HG02623 (cell line): Measurements from ENCODE around the gene ABLIM1.
A peak's percentile ranks its signal among the peaks of the same experiment; 100 is the strongest.

Experiments
- ATAC-seq: cut with Tn5 transposase; IDR thresholded peaks from one replicate; pipeline ENCODE4 v1.9.1; 2021; ENCODE audit warnings: moderate library complexity; ENCODE audit not compliant: unreplicated experiment

Gene ABLIM1

DNA sequence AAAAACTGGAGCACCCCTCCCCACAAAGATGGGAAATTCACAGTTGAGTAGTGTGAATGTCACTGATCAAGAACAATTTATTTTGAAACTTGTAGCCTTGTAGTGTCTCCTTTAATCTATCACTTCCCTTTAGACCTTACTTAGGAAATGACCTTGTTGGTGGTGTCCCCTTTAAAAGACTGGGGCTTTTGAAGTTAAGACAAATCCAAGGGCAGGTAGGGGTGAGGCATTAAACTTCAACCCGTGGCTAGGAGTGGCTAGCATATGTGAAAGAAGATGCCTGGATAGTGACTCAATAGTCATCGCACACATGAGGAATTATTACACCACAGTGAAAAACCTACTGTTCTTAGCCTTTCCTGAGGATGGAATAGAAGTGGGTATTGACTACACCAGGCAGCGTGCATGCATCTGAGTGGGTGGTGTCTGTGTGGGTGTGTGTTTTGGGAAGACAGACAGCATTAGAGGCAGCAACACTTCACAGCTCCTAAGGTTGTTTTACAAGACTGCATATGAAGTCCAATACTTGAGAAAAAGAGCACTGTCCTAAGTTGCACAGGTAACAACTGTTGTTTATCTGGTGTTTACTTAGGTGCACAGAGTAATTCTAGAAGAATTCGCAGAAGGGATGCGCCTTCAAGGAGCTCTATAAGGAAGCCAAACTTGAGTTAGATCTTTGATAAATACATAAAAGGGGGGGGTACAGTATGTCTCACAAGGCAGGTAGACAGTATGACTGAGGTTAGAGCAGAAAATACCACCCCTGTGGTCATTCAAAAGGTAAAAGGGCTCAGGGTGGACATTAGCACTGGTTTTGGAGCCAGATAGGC lies 32.9 kb downstream of the ABLIM1 start:
- ATAC-seq, result no peak

GRCh38 chr10:114624422-114624821 lies 33.7 kb downstream of the ABLIM1 start:
- ATAC-seq, result no peak

DNA sequence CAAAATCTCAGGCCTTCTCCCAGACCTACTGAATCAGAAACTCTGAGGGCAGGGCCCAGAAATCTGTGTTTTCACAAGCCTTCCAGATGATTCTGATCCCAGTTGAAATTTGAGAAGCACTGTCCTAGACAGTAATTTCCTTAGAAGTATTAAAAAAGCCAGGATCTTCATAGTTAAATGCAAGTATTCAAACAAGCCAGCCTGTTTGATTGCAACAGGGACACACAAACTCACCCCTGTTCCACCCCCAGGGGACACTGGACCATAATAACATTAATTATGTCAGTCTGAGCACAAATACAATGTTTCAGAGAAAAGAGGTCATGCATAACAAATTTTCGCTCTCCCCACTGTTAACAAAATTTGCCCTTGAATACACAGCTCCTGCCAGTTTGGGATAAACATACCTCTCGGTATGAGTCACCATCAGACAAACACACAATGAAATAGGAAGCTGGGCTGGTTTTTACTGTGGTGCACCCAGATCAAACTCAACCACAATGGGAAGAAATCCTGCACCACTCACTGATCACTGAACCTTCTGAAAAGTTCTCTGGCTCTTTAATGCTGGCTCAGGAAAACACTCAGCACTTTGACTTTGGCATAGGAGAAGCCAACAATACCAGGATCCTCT lies 34.3 kb downstream of the ABLIM1 start:
- no peak for ATAC-seq

GRCh38 chr10:114623155-114623554 lies 34.9 kb downstream of the ABLIM1 start:
- ATAC-seq, result no peak

DNA sequence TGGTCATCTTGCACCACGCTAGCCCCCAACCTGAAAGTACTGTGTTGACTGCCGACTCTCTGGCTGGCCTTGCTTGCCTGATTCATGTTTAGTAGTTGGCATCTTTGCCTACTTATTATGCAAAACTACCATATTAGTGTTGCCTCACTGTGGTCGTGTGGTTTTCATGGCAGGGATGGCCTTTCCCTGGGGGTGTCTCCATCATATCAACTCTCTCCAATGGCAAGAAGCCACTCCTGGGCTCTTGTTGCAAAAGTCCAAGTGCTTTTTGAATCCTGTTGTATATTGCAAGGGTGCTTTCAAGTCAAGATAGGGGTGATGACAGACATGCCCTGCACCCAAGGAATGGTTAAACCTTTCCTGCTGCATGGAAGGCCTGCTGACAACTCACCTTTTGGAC lies 39.4 kb downstream of the ABLIM1 start:
- ATAC-seq, result no peak

GRCh38 chr10:114616516-114616915 lies 41.6 kb downstream of the ABLIM1 start:
- ATAC-seq, result no peak

- ATAC-seq, result no peak
Observed at GRCh38 chr10:114616103-114616502, 42.0 kb downstream of the ABLIM1 start.

- peak; percentile 76 for ATAC-seq
Observed at GRCh38 chr10:114615600-114616007, 42.5 kb downstream of the ABLIM1 start.

GRCh38 chr10:114613237-114613979 lies 44.7 kb downstream of the ABLIM1 start:
- no peak for ATAC-seq

DNA sequence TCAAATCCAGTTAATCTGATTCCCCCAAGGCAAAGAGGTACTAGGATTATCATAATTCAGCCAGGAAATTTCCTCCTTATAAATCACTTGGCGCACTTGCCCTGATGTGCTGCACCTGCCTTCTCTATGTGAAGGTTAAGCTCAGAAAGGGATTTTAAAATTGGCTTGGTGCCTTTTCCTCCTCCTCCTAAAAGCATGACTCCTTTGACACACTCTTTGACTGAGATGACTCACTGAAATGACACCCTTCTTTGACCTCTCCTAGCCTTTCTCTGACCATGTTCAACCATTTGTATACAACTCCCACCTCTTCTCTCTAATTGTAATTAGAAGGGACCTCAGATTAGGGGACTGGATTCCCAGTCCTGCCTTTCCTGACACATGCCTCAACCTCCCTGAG lies 46.5 kb downstream of the ABLIM1 start:
- ATAC-seq, result no peak

DNA sequence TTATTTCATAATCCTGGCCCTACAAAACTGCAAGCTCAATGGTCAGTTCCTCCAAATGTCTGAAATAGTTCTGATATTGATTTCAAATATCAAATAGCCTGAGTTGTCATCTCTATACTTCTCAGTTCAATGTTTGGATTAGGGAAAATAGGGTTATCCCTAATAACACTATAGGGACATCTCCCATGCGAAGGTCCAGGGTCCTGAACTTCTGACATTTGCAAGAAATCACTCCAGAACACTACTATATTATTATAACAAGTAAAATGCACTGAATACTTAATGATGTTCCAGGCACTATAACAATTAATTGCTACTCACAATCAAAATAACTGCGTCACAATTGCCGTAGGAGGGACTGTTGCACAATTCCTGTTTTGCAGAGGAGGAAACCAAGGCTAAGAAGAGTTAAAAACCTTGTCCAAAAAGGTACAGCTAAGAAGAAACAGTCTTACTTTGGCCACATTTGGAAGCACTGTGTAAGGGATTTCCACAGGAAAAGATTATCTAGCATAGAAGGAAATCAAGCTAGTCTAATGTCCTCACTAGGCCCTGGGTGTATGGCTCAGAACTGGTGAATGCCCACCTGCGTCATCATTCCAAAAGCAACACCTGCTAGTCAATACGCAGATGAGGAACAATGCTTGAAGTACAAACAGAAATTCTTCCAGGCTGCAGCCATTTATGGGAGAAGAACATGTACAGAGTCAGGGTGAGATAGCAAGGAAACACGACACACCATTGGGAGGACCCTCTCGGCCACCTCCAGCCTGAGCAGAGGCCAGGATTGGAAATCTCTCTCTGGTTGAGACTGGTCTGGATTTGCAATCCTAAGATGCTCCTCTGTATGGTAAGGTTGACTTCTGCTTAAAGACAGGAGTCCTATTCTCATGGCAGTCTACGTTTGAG lies 48.3 kb downstream of the ABLIM1 start:
- ATAC-seq, result no peak

DNA sequence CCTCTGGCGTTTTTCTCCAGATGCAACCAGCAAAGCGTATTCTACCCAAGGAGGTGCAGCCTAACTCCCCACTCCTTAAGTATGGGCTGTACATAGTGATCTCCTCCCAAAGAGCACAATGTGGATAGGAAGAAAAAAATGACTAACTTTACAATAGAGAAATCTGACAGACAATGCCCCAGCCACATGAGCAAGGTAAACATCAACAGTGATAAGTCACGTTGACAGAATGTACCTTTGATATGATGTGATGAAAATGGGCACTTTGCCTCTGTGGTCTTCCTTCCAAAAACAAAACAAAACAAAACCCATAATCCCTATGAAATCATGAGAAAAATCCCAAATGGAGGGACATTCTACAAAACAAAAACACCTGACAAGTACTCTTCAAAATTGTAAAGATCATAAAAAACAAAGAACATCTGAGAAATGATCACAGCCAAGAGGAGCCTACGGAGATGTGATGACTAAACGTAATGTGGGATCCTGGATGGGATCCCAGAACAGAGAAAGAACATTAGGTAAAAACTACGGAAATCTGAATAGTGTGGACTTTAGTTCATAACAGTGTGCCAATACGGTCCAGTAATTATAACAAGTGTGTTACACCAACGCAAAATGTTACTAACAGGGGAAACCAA lies 50.6 kb downstream of the ABLIM1 start:
- ATAC-seq, result no peak

DNA sequence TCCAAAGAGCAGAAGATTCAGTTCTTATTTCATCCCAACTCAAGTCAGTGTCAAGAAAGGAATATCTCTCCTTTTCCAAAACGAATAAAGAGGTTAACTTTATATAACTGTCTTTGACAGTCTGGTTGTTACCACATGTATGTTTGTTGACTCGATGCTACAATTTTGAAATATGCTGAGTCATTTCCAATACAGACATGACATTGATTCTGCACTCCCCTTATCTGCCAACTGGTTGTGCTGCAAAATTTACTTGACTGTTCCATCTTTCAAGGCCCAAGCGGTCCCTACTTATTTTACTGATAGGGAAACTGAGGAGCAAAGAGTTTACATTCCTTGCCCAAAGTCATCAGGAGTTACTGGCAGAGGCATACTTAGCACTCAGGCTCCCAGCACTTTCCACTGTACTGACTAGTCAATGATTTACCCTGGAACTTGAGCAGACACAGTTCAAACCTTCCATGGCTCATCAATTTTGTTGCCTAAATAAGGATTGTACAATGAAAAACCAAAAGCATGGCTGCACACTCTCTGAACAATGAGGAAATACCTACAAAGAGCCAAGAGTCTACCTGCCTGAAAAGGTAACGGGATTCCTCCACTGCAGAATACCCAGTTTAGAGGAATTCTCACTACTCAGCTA lies 52.8 kb downstream of the ABLIM1 start:
- no peak for ATAC-seq

DNA sequence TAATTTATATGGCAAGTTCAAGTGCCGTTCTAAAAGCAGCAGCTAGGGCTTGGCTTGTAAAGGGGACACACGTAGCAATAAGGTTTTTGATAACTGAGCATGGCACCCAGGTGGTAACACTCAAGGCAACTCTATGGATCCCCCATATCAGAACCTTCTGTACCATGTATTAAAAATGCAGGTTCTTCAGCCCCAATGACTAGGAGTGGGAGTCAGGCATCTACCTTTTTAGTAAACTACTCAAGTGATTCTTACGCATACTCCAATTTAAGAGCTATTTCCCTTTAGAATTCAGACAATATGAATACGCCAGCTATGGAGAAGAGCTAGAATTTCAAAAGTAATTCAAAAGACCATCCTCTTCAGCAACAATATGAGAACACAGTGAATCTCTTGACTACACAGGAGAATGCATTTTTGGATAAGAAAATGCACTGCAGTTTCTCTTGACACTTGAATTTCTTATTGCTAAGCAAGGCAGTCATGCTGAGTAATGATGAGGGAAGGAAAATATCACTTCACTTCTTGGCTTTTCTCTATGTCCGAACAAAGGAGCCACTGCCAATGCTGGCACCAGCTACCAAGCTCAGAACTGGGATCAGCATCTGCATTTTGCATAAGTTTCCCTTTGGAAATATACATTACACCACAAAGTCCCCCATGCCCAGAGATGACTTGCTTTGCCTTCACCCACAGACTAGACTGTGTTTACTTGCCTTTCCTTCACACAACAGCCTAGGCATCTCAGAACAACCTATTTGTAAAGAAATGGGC lies 53.5 kb downstream of the ABLIM1 start:
- ATAC-seq, result no peak

GRCh38 chr10:114603948-114604347 lies 54.1 kb downstream of the ABLIM1 start:
- no peak for ATAC-seq

DNA sequence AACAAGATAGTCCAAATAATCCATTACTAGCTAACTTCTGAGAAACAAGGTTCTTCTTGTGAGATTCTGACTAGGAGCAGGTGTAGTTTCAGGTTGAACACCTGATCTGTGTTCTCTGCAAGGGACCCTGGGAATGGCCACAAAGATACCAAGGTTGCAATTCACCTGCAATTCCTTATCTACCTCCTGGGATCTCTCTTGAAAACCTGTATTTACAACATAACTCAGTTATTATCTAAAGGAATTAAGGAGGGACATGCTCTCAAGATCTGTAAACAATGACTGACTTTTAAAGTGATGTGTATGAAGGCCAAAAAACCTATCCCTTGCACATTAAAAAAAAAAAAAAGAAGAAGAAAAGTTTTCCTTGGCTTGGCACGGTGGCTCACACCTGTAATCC lies 54.8 kb downstream of the ABLIM1 start:
- no peak for ATAC-seq

GRCh38 chr10:114600057-114600456 lies 58.0 kb downstream of the ABLIM1 start:
- no peak for ATAC-seq

DNA sequence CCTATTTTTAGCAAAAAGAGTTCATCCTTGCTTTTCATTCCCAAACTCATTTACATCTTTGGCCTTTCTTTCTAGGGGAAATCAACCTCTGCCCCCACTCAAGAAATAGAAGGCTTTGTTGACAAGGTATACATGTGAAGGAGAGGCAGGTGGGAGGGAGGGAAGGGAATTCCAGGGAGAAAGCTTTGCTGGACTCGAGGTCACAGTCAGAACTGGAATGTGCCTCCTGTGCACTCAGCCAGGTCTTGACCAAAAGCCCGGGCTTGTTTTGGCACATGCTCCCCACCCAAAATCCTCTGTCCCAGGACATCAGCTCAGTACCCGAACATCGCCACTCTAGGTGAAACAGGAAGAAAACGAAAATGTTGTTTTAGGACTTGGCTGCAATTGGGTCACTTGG lies 61.3 kb downstream of the ABLIM1 start:
- ATAC-seq, result no peak

DNA sequence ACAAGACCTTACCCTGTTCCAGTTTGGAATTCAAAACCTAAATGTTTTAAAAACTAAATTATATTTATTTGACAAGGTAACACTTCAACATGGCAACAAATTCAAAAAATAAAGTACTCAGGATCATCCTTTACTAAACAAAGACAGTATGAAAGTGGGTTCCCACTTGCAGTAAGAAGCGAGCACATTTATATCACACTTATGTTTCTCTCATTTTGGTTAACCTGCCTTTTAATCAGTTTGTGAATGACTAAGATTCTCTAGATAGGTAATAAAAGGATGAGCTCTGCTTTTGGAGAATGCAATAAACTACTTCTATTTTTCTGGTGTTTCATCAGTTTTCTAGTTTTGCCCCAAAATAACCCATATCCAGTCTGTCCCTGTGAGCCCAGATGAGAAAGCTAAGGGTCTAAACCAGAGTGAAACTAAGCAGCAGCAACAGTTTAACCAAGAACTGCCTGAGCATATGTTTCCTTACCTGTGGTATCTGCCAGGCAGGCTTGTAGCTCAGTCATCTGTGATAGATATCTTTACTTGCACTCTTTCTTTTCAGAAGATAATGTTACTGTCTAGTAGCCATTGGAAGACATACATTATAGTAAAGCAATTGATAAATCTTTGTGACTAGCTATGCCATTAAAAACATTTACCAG lies 64.1 kb downstream of the ABLIM1 start:
- no peak for ATAC-seq
